Lower lobe of right lung (tissue), 2 donors: ENCODE measurements around the gene A4GALT. TPM values are rescaled to one million over a fixed set of nuclear protein-coding genes. Genes with fewer than 3 reads are reported as not detected.

Experiments
- ATAC-seq, 2 donors: fragments of 200-7000 bp; cut with Tn5 transposase; one replicate each; pipeline ENCODE4 v1.9.1; 2020 to 2022; ENCODE audit warnings: mild to moderate bottlenecking in 2 of 2, moderate library complexity in 2 of 2
- DNase-seq: peaks from one replicate; pipeline ENCODE4 v3.0.0-alpha.2; 2020
- H3K27ac ChIP-seq: fragments of 200-600 bp; one replicate; pipeline ENCODE4 v1.8.0; 2022
- H3K27me3 ChIP-seq: fragments of 200-600 bp; one replicate; pipeline ENCODE4 v1.8.0; 2022; ENCODE audit warnings: low read depth
- H3K36me3 ChIP-seq: fragments of 200-600 bp; one replicate; pipeline ENCODE4 v1.8.0; 2022; ENCODE audit warnings: mild to moderate bottlenecking
- H3K4me1 ChIP-seq: fragments of 200-600 bp; one replicate; pipeline ENCODE4 v1.8.0; 2022
- H3K4me3 ChIP-seq: fragments of 200-600 bp; one replicate; pipeline ENCODE4 v1.8.0; 2022; ENCODE audit warnings: mild to moderate bottlenecking
- H3K9me3 ChIP-seq: fragments of 200-600 bp; one replicate; pipeline ENCODE4 v1.8.0; 2022
- CTCF ChIP-seq: fragments of 200-600 bp; IDR thresholded peaks from one replicate; pipeline ENCODE4 v1.8.0; 2022; ENCODE audit warnings: antibody characterized with exemption, mild to moderate bottlenecking
- intact Hi-C: fragments of 100-400 bp; cut with DNase I; formaldehyde crosslinking; loops from one replicate; pipeline ENCODE4 v1.11.0; 2022
- total RNA-seq: library from RNA; stranded (reverse); fragmentation: NEBNext Ultra II Directional; extraction: Animal tissue kit (Norgen Biotek cat#: 25700); gene quantifications from one replicate; pipeline ENCODE4 v1.2.1, GENCODE V29; 2021
- donor health status: DM: no; HTN: yes; CAD: no; lungs with severe emphysema.

Gene A4GALT
- total RNA-seq, 1 donor from 2014 or later, result 19.4 TPM

DNA sequence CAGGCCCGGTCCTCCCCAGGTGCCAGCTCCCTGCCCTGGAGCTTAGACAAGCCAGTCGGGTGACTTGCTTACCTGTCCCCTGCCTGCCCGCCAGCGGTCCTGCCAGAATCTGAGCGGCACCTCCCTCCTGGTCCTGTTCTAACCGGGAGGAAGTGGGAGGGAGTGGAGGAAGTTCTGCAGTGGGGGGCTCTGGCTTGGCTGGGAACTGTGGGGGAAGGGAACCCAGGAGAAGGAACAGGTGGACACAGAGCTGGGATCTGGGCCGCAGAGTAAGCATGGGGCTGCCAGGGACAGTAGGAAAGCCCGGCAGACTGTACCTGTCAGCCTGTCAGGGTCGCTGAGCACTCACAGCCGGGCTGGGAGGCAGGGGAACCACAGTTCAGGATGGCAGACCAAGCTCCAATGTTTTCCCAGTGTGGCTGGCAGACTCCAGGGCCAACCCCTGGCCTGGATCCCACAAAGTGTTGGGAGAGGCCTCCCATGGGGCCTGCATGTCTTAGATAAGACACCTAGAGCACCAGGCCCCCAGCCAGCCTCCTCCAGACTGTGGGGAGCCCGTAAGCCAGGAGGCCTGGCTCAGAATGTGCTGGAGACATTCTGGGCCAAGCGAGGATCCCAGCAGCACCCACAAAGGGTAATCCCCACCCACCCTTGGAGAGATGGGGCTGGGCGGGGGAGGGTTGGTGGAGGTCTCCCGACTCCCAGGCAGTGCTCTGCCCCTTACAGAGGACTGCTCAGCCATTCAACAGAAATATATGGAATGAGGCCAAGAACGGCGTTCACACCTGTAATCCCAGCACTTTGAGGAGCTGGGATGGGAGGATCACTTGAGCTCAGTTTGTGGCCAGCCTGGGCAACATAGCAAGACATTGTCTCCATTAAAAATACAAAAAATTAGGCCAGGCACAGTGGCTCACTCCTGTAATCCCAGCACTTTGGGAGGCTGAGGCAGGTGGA, 73.8 kb downstream of the A4GALT start:
- no peaks in the 10 kb centered on the region for H3K36me3 ChIP-seq
- H3K4me3 ChIP-seq, result peak overlapping the region; percentile 43
- no peaks in the 10 kb centered on the region for H3K9me3 ChIP-seq
- peaks cover 70% of the 10 kb centered on the region for H3K4me1 ChIP-seq
- TF ChIP-seq CTCF, result no peak
- DNase-seq, result no peak
- intact Hi-C loops, result no loop called here
- no peaks in the 10 kb centered on the region for H3K27me3 ChIP-seq
- peak in 1 of 2 donors; percentile 0 for ATAC-seq
- H3K27ac ChIP-seq, result peak overlapping the region; percentile 95

GRCh38 chr22:42645938-42646568, 74.6 kb downstream of the A4GALT start:
- DNase-seq (no peak), ATAC-seq (peak; percentile 5 to 7)
- intact Hi-C loops, result no loop called here
- Histone ChIP-seq H3K4me1 (peaks cover 74% of the 10 kb centered on the region), H3K9me3 (no peaks in the 10 kb centered on the region), H3K4me3 (peak overlapping the region; percentile 43), H3K27ac (peak overlapping the region; percentile 95), H3K36me3 (no peaks in the 10 kb centered on the region), H3K27me3 (no peaks in the 10 kb centered on the region)
- no peak for TF ChIP-seq CTCF

GRCh38 chr22:42645341-42645937, 75.2 kb downstream of the A4GALT start:
- Histone ChIP-seq H3K36me3 (no peaks in the 10 kb centered on the region), H3K27ac (peak overlapping the region; percentile 95)
- TF ChIP-seq CTCF, result no peak

GRCh38 chr22:42644422-42645340, 76.0 kb downstream of the A4GALT start:
- peaks cover 83% of the 10 kb centered on the region for H3K4me1 ChIP-seq
- H3K4me3 ChIP-seq, result peak overlapping the region; percentile 43
- intact Hi-C loops, result no loop called here
- DNase-seq (peak; percentile 75), ATAC-seq (peak; percentile 0 to 25)
- no peaks in the 10 kb centered on the region for H3K27me3 ChIP-seq
- H3K36me3 ChIP-seq, result no peaks in the 10 kb centered on the region
- peak overlapping the region; percentile 95 for H3K27ac ChIP-seq
- H3K9me3 ChIP-seq, result no peaks in the 10 kb centered on the region
- TF ChIP-seq CTCF, result no peak

More at GRCh38 chr22:42645341-42645937, 75.2 kb downstream of the A4GALT start:
- Histone ChIP-seq H3K27me3 (no peaks in the 10 kb centered on the region), H3K4me3 (peak overlapping the region; percentile 43), H3K4me1 (peaks cover 78% of the 10 kb centered on the region), H3K9me3 (no peaks in the 10 kb centered on the region)
- intact Hi-C loops, result no loop called here
- ATAC-seq, result peak; percentile 19 to 36
- peak; percentile 61 for DNase-seq
